GM19025 (cell line): Measurements from ENCODE around the gene GALNT12.

Source experiments
- ATAC-seq: cut with Tn5 transposase; IDR thresholded peaks from one replicate; pipeline ENCODE4 v1.9.1; 2021; ENCODE audit warnings: mild to moderate bottlenecking, low read depth, moderate library complexity; ENCODE audit not compliant: unreplicated experiment

GALNT12 gene

DNA sequence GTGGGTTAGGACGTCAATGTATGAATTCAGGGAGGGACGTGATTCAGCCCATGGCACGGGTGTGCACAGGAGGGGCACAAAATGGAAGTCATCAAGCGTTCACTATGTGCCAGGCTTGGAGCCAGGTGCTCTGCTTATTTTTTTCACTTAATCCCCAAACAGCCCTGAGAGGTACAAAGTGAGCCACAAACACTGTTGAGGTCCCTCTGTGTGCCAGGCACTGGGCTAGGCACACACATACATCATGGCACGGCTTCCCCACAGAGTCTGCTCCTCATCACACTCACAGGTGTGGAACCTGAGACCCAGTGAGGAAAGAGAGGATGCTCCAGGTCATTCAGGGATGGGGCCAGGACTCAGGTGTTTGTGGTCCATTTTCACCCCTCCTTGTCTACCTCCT lies 68.1 kb downstream of the GALNT12 start:
- ATAC-seq, result no peak

DNA sequence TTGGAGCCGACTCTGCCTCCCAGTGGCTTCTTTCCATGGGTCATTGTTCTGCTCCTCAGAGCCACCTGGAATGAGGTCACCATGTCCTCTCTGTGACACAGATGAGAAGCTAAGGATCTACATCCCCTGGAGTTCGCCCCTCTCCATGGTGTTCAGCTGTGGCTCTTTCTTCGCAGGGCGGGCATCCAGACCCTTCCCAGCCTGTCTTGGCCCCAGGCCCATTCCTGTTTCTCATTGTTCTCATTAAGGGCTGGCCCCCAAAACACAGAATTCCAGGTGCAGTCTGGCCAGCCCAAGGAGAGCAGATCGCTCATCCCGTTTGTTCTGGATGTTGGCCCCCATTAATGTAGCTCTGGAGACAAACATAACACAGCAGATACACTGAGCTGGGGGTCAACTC lies 69.8 kb downstream of the GALNT12 start:
- no peak for ATAC-seq

DNA sequence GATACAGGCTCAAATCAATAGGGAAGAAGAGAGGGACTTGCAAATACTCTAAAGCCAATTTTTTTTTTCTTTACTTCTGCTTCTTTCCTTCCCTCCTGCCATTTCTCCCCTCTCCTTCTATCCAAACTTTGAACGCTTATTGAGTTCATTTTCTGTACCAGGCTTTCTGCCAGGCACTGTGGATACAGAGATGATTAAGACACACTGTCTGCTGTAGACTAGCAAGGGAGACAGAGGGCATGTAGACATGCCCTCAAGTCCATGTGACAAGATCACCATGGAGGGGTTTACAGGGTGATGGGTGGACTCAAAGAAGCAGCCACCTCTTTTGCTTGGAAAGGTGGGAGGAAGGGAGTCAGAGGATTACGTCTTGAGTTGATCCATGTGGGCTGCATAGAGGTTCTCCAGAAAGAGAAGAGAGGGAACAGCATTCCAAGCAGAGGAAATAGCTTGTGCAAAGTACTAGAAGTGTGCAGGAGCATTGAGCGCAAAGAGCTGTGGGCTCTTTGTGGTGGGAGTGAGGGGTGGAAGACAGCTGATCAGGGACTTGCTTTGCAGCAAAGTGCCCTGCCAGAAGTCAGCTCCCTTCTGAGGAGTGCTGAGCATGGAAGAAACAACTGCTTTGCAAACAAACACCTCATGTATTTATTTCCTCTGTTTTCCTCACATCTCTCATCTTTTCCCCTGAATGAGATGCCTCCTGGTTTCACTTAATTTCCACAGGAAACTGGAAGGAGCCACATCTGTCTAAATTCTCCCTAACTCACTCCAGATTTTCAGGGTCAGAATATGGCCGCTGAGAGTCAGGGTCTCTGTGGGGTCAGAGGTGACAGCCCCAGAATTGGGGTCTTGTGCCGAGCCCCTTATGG lies 71.9 kb downstream of the GALNT12 start:
- no peak for ATAC-seq

DNA sequence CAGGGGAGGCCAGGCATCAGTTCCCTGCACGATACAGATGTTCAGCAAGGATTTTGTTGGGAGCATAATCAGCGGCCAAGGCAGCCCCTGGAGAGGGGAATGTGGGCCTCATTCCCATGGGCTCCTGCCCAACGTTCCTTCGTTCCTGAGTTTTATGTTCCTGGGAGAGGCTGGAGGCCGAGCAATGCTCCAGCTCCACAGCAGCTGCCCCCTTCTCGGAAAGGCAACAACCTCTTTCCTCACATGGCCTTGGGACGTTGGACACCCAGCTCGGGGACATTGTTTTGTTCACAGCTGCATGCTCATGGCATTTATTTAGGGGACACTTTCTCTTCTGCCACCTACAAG lies 72.5 kb downstream of the GALNT12 start:
- ATAC-seq, result no peak

DNA sequence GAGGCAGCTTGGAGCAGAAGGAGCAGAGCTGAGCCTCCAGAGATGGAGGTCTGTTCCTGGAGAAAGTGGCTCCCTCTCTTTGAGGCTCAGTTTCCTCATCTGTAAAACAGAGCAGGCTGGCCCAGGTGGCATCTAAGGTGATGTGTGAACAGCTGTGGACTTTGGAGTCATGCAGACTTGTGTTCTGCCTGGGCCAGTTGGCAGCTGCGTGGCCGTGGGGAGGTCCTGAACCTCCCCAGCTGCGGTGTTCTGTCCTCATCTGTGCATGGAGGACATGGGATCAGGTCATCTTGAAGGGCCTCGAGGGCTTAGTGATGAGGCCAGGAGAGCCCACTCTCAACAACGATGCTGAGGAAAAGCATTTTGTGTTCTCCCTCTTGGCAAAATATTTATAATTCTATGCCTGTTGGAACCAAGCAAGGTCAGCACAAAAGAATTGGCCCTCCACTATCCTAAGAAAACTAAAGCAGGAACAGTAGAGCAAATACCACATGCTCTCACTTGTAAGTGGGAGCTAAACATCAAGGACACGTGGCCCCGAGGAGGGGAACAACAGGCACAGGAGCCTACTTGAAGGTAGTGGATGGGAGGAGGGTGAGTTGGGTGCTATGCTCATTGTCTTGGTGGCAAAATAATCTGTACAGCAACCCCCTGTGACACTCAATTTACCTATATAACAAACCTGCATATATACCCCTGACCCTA lies 73.0 kb downstream of the GALNT12 start:
- no peak for ATAC-seq

DNA sequence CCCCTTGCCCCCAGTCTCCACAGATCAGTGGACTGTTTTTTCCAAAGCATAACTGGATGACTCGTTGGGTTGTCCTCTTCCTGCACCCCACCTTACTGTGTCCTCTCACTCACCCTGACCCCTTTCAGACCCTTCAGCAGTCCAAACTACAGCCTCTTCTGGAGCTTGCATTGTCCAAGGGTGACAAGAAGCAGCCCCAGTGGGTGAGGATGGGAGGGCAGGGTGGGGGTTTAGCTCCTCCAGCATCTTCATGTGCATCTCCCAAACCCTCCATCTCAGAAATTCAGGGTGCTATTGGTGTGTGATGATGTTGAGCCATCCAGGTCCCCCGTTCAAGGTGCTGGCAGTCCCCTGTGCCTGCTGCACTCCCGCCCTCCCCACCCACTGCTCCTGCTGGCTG lies 73.9 kb downstream of the GALNT12 start:
- no peak for ATAC-seq

DNA sequence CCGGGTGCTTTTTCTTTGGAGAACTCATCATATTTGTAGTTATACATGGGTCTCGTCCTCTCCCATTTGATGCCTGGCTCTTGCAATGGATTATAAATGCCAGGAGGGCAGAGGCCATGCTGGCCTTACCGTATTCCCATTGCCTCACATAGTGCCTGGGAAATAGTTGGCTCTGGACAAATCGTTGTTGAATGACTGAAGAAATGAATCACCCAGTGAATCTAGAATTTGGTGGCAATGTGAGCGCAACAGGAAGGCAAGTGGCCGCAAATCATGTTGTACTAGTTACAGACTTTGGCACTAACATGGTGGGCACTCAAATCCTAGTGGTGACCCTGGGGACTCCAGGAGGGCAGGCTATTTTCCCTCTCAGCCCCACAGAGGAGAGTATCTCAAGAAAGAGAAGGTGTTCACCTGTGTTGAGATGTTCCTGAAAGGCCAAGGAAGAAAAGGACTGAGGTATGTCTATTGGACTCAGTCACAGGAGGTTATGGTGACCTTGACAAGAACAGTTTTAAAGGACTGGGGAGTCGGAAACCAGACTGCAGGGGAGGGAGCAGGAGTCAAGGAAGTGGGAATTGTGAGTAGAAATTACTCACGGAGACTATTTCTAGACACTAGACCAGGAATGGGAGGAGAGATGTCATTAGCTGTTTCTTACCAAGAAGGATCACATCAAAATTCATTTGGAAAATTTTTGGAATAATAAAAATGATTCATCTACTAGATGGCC lies 74.5 kb downstream of the GALNT12 start:
- ATAC-seq, result no peak

DNA sequence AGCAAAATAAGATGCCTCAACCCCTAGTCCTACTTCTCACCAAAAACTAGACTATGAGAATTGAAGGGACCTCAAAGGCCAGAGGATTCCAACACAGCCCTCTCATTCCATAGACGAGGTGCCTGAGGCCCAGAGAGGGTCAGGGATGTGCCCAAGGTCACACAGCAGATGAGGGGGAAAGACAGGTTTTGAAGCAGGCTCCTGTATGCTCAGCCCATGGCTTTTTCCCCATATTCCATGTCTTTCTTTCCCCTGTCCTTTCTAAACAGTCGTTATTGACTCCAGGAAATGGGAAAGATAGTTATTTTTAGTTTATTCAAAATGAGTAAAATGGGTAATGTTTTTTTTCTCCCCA lies 75.1 kb downstream of the GALNT12 start:
- no peak for ATAC-seq

DNA sequence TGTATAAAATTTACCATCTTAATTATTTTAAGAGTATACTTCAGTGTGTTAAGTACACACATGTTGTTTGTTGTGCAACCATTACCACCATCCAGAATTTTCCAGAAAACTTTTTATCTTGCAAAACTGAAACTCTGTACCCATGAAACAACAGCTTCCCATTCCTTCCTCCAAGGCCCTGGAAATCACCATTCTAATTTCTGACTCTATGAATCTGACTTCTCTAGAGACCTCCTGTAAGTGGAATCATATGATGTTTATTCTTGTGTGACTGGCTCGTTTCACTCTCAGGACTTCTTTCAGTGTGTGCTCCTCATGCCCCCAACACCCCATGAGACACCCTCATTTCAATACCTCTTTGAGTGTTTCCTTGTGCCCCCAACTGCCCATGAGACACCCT lies 75.8 kb downstream of the GALNT12 start:
- ATAC-seq, result no peak

DNA sequence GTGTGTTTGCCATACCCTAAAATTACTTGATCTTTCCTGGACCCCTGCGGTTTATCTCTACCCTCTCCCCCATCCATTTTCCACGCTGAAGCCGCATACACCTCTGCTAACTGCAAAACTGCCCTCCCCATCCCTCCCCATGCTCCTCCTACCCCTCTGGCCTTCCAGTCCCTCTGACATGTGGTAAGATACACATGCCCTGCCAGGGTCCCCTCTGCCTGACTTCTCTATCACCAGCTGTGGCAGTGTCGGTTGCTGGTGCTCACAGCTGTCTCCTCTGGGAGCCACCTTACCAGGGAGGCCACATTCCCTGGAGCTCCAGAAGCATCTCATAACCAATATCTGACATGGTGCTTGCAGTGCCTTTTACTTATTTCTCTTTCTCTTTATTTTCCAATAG lies 77.4 kb downstream of the GALNT12 start:
- ATAC-seq, result no peak

DNA sequence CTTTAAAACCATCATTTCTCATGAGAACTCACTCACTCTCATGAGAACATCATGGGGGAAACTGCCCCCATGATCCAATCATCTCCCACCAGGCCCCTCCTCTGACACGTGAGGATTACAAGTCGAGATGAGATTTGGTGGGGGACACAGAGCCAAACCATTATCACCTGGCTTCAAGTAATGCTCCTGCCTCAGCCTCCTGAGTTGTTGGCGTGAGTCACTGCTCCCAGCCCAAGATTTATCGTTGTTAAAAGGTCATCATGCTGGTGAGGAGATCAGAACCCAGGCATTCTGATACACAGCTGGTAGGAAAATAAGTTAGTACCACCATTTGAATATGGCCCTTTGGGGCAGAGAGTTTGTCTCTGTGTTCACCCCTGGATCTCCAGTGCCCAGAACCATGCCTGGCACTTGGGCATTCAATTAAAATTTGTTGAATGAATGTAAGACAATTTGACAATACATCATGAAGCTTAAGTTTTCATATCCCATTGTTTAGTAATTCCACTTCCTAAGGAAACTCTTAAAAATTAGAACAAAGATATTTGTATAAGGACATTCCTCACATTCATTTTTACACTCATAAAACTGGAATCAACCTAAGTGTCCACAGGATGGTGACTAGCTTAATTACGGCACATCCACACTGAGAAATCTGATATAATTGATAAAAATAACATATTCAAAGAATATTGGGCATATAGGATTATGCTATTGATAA lies 78.3 kb downstream of the GALNT12 start:
- no peak for ATAC-seq

DNA sequence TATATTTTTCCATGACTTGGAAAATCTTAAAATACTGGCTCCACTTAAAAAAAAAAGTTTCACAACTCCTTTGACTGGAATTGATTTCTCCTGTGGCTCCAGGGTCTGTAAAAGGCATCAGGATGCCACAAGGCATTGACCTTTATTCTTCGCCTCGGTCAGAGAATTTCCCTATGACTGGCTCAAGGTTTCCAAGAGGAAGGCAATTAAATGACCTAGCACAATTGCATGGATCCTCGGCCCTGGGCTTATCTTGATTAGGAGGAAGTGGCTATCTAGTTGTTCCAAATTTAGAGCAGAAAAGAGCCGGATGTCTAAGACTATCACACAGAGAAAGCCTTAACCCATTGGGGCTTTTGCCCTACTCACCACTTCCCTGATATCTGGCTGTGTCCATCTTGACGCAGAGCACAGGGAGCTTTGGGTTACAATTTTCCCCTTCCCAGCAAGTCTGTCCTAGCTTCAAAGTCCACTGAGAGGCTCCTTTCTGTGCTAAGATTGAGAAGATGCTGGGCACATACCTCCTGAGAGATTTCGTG lies 79.3 kb downstream of the GALNT12 start:
- ATAC-seq, result no peak

DNA sequence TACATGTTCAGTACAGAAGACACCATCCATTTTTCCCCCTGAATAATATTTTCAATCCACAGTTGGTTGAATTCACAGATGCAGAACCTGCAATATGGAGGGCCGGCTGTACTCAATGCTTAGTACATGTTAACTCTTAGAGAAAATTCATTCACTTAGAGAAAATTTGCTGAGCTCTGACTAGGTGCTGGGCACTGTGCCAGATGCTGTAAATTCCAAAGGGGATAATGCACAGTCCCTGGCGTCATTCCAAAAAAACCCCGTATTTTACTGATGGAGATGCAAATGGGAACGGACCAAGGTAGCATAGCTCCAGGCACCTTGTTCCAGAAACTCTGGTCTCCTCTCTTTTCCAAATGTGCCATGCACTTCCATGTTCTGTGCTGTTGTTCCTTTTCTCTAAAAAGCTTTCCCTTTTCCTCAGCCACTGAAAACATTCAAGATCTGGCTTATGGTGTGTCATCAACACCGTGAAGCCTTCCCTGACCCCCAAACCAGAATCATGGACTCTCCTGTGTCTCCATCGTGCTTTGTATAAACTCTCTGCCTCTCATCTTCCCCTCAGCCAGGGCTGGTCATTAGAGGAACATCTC lies 80.5 kb downstream of the GALNT12 start:
- ATAC-seq, result no peak

DNA sequence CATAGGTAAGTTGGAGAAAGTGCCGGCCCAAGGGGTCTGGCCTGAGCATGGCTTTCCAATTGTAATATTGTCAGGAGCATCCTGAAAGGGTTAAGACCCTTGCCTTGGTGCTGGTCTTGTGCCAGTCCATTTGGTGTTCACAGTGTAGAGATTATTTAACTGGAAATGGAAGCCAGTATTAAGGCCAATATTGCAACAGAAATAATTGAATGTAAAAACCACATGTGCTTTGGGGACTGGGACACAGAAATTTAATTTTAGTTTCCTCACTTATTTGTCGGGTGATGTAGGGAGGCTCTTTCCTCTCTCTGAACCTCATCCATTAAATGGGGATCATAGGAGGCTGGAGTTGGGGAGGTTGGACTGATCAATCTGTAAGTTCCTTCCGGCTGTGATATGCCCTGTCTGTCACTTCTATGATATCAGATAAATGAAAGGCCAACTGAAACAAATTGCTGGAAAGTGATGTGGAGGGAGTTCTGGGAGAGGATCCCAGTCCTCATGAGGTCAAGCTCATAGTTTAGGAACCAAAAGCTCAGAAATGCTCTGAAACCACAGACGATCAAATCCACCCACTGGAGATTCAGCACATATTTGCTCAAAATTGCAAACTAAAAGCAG lies 81.4 kb downstream of the GALNT12 start:
- no peak for ATAC-seq

DNA sequence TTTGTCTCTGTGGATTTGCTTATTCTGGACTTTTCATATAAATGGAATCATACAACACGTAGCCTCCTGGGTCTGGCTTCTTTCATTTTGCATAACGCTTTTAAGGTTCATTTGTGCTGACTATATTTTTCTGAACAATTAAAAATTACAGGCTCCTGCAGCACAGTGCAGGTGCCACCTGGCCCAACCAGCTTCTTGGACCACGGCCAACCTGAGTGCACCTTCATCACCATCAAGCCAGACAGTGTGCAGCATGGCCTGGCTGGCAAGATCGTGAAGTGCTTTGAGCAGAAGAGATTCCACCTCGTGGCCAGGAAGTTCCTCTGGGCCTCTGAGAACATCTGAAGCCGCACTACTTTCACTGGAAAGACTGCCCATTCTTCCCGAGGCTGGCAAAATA lies 82.8 kb downstream of the GALNT12 start:
- no peak for ATAC-seq

DNA sequence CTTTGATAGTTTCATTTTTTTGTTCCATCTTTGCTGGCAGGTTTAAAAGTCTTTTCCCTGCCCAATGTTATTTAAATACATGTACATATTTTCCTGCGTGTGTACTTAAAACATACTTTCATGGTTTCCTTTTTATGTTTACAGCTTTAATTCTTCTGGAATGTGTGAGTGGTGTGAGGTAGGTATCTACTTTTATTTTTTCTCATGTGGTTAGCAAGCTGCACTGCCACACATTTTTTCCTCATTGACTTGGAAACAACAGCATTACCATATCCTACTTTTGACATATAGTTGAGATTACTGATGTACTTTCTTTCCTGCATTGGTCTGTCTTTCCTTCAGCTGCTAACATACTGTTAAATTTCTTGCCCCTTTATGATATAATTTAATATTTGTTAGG lies 84.8 kb downstream of the GALNT12 start:
- no peak for ATAC-seq

DNA sequence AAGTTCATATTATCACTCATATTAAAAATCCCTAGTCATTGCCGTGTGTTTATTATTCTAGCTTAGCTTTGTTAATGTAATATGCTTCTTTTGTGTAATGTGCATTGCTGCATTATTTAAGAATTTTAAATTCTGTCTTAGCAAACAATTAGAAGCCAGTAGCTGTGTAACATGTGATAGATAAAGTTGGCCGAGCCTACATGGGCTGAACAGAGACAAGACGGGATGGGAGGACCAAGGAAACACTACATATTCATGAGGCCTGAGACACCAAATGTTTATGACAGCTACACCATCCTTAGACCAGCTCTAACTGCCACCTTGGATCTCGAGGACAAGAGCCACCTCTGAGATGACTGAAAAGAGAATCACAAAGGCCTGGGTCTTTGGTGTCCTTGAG lies 85.2 kb downstream of the GALNT12 start:
- ATAC-seq, result no peak

DNA sequence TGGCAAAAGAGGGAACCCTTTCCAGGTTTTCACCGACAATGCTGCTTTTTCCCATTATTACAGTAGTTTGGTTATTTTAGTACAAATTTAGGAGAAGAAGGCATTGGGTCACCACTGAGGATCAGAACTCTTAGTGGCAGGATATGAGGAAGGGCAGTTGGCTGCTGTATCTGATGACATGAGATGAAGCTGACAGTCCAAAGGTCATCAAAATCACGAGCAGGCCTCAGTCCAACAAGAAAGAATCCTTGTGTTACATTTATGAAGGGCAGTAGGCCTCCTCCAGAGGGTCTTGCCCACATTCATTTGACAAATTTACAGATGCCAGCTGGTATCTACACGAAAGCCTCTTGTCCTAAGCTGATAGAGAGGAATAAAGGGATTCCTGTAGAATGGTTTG lies 86.7 kb downstream of the GALNT12 start:
- no peak for ATAC-seq

DNA sequence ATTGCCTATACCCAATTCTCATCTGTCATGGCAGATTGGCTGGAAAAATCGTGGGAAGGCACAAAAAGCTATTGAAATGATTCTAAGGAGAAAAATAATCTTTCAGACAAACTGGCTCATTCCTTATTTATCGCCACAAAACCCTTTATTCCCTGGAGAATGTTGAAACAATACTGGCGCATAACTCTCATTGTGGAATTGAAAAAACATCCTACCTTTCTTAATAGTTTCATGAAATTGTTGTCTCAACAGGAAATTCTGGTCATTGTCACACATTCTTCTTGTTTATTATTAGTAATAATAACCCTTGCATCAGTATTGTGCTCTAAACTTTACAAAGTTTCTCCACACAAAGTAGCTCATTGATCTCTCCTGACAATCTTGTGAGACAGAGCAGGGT lies 87.3 kb downstream of the GALNT12 start:
- no peak for ATAC-seq

DNA sequence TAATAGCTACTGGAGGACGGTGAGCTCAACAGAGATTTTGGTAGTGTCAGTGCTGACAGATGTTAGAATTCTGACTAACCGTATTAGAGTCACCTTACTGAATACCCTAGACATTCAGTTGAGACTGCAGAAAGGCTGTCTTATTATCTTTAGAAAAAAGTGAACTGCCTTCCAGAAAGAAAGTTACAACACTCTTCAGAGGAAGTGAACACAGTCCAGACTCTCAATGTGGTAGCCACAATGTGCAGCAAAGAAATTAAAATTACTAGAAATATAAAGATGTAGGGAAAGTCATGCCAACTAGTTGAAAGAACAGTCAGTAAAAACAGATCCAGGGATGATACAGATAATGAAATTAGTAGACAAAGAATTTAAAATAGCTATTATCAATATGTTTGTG lies 89.2 kb downstream of the GALNT12 start:
- no peak for ATAC-seq
